Loucy (cell line): ENCODE measurements around the gene BLOC1S3.

Source experiments
- CTCF ChIP-seq: fragments of 200-600 bp; sonication (generic); conservative IDR thresholded peaks from 2 replicates; pipeline ENCODE4 v1.5.1; 2014; ENCODE audit warnings: mild to moderate bottlenecking, antibody characterized with exemption, low read length
- EZH2phosphoT487 ChIP-seq: fragments of 200-600 bp; IDR thresholded peaks from 2 replicates; pipeline ENCODE4 v1.6.1; 2018; ENCODE audit warnings: antibody characterized with exemption, mild to moderate bottlenecking, moderate library complexity, borderline replicate concordance

GRCh38 chr19:45159971-45160324, 18.6 kb upstream of the BLOC1S3 start:
- TF ChIP-seq CTCF (no peak), EZH2phosphoT487 (no peak)
